T-helper 2 cell treated with Interferon-gamma antibody and Interleukin-4, amounts not matched to agents 100 ng/mL and 5 ng/mL, for 36 hours (primary cell): ENCODE measurements around the gene CHCHD6. TPM values are rescaled to one million over a fixed set of nuclear protein-coding genes. Genes with fewer than 3 reads are reported as not detected.

ENCODE experiments used
- intact Hi-C: fragments of 100-400 bp; cut with micrococcal nuclease; formaldehyde crosslinking; loops from one replicate; pipeline ENCODE4 v1.15.1; 2023
- total RNA-seq: library from RNA; stranded (reverse); gene quantifications from 2 replicates; pipeline ENCODE4 v1.2.3, GENCODE V29; 2022

The CHCHD6 gene
- total RNA-seq, 1 donor from 2014 or later = 7.0 TPM

DNA sequence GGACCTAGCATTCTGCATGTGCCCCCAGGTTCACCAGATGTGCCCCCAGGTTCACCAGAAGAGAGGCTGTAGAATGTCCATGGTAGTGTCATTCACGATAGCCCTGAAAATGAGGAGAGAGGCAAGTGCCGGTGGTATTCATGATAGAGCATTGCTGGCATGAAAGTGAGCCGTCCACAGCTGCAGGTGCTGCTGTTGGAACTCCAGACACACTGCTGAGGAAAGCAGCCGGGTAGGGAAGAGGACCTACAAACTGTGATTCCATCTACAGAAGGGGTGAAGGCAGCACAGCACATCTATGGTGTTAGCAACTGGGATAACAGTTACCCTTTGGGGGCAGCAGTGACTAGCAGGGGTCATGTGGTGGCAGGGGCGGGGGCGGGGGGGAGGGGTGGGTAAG lies 153.9 kb downstream of the CHCHD6 start:
- intact Hi-C loops = no loop called here

GRCh38 chr3:126858401-126858800 lies 154.4 kb downstream of the CHCHD6 start:
- intact Hi-C loops = no loop called here

- intact Hi-C loops = no loop called here
Observed at GRCh38 chr3:126858887-126859286, 154.8 kb downstream of the CHCHD6 start.

GRCh38 chr3:126859415-126860246 lies 155.6 kb downstream of the CHCHD6 start:
- intact Hi-C loops = no loop called here

DNA sequence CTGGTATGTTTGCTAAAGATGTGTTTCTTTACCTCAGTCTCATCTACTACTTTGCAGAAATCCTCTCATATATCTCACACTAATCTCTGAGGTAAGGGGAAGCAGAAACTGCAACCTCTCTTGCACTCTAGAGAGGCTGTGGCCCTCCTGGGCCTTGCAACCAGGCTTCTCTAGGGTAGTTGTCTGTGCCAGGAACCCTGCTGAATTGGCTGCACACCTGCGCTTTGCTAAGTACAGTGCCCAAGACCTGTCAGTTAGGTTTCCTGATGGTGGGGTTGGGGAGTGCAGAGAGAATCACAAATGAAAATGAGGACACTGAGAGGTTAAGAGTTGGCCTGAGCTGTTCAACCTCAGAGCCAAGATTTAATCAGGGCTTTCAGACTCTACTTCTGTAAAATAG lies 161.7 kb downstream of the CHCHD6 start:
- intact Hi-C loops = no loop called here

DNA sequence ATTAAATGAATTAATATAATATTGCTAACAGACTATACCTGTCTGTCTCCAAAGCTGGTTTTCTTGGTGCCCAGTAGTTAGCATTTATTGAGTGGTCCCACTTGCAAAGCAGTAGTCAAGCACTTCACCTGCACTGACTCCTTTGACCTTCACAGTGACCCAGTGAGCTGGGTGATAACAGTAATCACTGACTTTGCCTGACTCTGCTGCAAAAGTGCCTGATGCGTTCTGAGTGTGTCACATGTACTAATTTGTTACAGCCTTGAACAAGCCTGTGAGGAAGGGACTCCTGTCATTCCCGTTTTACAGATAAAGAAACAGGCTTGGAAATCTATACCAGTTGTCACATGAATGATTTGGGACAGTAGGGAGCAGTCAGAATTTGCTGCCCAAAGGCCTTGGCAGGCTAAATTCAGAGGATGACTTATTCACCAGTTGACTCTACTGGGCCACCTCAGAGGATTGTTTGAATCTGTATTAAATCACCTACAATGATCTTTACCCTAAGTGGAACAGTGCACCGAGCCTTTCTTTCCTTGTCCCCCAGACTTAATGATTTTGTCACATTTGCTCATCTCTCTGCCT lies 162.2 kb downstream of the CHCHD6 start:
- intact Hi-C loops = no loop called here

- intact Hi-C loops = no loop called here
Observed at GRCh38 chr3:126867190-126867862, 163.3 kb downstream of the CHCHD6 start.

DNA sequence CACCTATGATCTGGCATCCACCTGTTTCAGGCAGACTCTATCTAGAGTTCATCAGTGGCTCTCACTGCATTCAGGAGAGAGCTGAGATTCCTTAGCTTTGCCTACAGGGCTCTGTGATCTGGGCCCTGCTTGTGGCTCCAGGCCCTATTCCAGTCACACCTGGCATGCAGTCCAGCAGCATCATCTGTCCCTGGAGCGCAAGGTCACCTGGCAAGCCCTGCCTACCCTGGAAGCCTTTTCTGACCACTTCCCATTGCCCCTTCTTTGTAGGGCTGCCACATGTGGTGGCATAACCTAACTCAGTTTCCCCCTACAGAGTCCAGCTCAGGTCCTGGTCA lies 163.8 kb downstream of the CHCHD6 start:
- intact Hi-C loops = no loop called here

DNA sequence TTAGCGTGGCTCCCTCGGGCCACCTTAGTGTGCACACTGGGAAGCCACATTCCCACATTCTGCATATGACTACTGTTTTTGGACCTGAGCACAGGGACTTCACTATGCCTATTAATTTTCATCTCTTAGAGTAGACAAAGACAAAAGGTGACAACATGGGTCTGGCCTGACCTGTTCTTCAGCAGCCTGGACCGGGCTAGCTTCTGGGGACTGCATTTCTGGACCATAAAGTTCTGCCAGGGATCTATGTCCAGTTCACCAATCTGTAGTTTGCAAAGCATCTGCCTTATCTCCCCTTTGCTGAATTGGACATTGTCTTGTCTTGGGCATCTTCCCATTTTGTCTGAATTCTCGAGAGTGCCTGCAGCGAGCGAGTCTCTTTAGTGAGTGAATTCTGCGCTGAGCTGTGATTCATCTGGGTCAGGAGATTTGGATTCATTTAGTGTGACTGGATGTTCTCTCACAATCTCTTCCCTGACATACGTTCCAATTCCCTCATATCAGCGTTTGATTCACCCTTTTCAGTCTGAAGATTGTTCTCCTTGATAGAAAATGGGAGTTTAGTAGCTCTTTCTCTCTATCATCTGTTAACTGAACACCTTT lies 166.7 kb downstream of the CHCHD6 start:
- intact Hi-C loops = no loop called here

- intact Hi-C loops = no loop called here
Observed at GRCh38 chr3:126872701-126873342, 168.8 kb downstream of the CHCHD6 start.

- intact Hi-C loops = no loop called here
Observed at GRCh38 chr3:126873416-126873815, 169.4 kb downstream of the CHCHD6 start.

- intact Hi-C loops = no loop called here
Observed at GRCh38 chr3:126878664-126879063, 174.6 kb downstream of the CHCHD6 start.

GRCh38 chr3:126880901-126881300 lies 176.9 kb downstream of the CHCHD6 start:
- intact Hi-C loops = no loop called here

DNA sequence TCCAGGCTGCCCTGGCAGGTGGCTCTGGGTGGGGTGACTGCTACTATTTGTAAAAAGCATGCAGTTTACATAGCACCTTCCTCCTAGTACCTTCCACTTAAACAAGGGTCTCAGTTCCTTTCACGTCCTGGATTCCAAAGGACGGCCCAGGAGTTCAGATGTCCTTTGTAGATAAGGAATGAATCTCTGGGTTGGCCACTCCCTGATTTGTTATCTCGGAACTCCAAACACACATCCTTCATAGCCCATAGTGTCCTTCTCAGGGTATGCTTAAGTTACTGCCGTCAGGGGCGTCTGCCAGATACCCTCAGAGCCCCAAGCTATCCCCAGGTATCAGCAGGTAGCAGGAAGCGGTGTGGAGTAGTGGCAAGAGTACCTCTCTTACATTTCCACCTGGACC lies 177.8 kb downstream of the CHCHD6 start:
- intact Hi-C loops = no loop called here

DNA sequence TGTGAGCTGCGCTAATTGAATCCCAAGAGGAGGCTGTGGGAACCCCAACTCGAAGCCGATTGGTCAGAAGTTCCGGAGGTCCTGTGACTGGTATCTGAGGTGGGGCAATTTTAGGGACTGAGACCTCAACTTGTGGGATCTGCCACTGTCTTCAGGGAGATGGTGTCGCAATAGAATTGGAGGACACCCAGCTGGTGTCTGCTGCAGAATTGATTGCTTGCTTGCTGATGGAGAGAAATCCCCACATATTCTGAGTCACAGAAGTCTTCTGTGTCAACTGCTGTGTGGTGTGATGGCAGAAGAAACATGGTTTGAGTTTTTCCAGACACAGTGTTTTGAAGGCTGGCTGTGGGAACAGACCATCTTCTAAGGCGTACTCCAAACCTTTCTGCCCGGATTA lies 179.2 kb downstream of the CHCHD6 start:
- intact Hi-C loops = no loop called here

GRCh38 chr3:126885425-126885824 lies 181.4 kb downstream of the CHCHD6 start:
- intact Hi-C loops = no loop called here

- intact Hi-C loops = no loop called here
Observed at GRCh38 chr3:126886217-126886616, 182.2 kb downstream of the CHCHD6 start.

DNA sequence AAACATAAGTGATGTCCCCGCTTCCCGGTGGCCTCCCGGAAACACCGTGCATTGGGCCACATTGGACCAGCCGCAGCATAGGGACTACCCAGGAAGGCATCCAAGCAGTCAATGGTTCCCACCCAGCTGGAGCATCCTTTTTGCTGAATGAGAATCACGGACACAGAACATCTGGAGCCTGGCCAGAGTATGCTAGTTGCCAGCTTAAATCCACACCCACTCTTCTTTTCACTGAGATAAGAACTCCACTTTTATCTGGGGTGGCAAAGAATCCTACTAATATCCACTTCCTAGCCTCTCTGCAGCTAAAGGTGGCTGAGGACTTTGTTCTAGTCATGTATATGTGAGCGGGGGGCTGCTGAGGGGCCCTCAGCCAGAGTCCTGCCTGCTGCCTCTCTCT lies 183.6 kb downstream of the CHCHD6 start:
- intact Hi-C loops = no loop called here

DNA sequence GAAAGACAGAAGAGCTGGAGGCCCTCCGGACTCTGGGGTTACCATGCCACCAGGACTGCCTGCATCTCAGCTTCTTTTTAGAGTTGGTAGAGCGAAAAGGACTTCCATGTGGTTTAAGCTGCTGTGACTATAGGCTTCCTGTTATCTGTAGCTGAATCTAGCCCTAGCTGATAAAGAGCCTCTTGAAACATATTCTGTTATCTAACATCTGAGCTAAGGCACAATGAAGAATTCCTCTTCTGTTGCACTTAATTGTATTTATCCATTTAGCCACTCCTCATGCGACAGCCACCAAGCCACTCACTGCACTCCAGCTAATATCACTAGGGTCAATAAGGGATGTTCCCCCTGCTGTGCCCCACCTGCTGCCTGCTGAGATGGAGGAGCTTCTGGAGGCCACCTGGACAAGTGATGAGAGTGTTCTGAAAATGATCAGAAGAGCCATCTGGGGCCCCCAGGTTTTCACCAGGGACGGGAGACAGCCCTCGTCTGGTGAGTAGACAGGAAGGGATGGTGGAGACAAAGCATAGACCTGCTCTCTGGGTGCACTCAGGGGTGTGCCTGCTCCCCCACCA lies 184.2 kb downstream of the CHCHD6 start:
- intact Hi-C loops = no loop called here

DNA sequence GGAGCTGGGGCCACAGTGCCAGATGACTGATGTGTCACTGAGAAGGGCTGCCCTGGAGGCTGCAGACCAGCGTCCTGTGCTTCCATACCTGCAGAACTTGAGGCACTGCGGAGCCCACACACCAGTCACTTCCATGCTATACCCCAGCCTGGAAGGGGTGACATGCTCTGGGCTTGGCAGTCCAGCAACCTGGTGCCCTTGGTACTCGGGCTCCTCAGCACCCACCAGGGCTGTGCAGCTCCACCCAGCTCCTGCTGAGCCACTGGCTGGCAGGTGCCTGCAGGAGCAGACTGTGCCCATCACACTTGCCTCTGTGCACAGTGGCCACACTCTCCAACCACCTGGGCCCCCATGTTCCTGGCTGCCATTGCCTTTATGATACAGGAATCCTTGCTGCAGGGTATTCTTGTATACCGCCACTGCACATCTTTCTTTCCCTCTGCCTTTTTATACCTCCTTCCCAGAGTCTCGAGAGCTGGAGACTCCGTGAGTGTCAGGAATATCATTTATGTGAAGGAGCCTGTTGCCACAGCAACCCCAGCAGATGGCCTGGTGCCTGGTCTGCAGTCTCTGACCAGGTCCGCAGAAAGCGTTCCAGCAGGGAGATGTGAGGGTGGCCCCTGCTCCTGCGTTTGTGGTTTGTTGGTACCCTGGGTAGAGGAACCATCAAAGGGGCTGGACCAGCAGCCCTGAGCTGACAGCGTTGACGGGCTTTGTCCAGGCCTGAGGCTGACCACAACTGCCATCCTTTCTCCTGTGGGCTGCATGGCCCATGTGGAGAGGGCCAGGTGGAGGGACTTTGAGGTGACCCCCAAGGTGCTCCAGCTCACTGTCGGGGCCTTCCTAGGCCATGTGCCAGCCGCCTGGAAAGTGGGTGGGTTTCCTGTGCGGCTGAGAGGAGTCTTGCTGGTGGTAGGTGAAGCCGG lies 185.5 kb downstream of the CHCHD6 start:
- intact Hi-C loops = no loop called here
